Keratinocyte (primary cell): ENCODE data around the gene ANGPTL2. TPM values are rescaled to one million over a fixed set of nuclear protein-coding genes. Genes with fewer than 3 reads are reported as not detected.

ENCODE experiments used
- DNase-seq: peaks from one replicate; pipeline ENCODE4 v3.0.0-alpha.2; 2011; ENCODE audit warnings: low read depth, missing footprints, low spot score
- FAIRE-seq: peaks from 2 replicates; lab custom pipeline; 2011; peaks lifted over from hg19 to GRCh38; lab: Jason Lieb, UNC
- H2AFZ ChIP-seq: 2 replicates; pipeline ENCODE4 v1.6.0; 2012; ENCODE audit warnings: low read length, control low read depth, inconsistent platforms; ENCODE audit not compliant: control insufficient read depth
- H3K27ac ChIP-seq: 2 replicates; pipeline ENCODE4 v1.5.1; 2011; ENCODE audit warnings: low read length; ENCODE audit not compliant: control insufficient read depth, insufficient read depth
- H3K27me3 ChIP-seq: 3 replicates; pipeline ENCODE4 v1.6.0; 2011; ENCODE audit warnings: low read length; ENCODE audit not compliant: control insufficient read depth, insufficient read depth; ENCODE audit errors: extremely low read depth
- H3K36me3 ChIP-seq, 2 experiments: 2 replicates in 1 of 2; 3 replicates in 1 of 2; pipeline ENCODE4 v1.5.1; 2011; ENCODE audit warnings: low read length in 2 of 2, mild to moderate bottlenecking in 1 of 2; ENCODE audit not compliant: control insufficient read depth in 2 of 2, insufficient read depth in 2 of 2; ENCODE audit errors: extremely low read depth in 1 of 2
- H3K4me1 ChIP-seq: 3 replicates; pipeline ENCODE4 v1.5.1; 2011; ENCODE audit warnings: low read length; ENCODE audit not compliant: control insufficient read depth, insufficient read depth; ENCODE audit errors: extremely low read depth
- H3K4me2 ChIP-seq: 3 replicates; pipeline ENCODE4 v1.6.0; 2011; ENCODE audit warnings: low read depth, low read length; ENCODE audit not compliant: control insufficient read depth, insufficient read depth; ENCODE audit errors: extremely low read depth
- H3K4me3 ChIP-seq, 3 experiments: fragments of 200-600 bp in 1 of 3; sonication (generic) in 1 of 3; 2 replicates in 2 of 3; 3 replicates in 1 of 3; pipeline ENCODE4 v1.5.1; 2011 to 2016; ENCODE audit warnings: low read length in 3 of 3, mild to moderate bottlenecking in 3 of 3, control low read depth in 2 of 3, inconsistent platforms in 1 of 3, low read depth in 1 of 3, mixed read lengths in 1 of 3, mixed run types in 1 of 3, moderate library complexity in 1 of 3; ENCODE audit not compliant: control insufficient read depth in 2 of 3, insufficient read depth in 2 of 3; ENCODE audit errors: extremely low read depth in 1 of 3
- H3K79me2 ChIP-seq: 2 replicates; pipeline ENCODE4 v1.6.0; 2012; ENCODE audit warnings: low read length; ENCODE audit not compliant: control insufficient read depth, insufficient read depth
- H3K9ac ChIP-seq: 3 replicates; pipeline ENCODE4 v1.6.0; 2011; ENCODE audit warnings: low read length; ENCODE audit not compliant: control insufficient read depth, insufficient read depth; ENCODE audit errors: extremely low read depth
- H3K9me1 ChIP-seq: 3 replicates; pipeline ENCODE4 v1.6.0; 2011; ENCODE audit warnings: low read length; ENCODE audit not compliant: control insufficient read depth, insufficient read depth; ENCODE audit errors: extremely low read depth
- H3K9me3 ChIP-seq: 2 replicates; pipeline ENCODE4 v1.5.1; 2012; ENCODE audit warnings: low read depth, low read length; ENCODE audit not compliant: control insufficient read depth
- H4K20me1 ChIP-seq: 3 replicates; pipeline ENCODE4 v1.6.0; 2011; ENCODE audit warnings: low read length; ENCODE audit not compliant: control insufficient read depth, insufficient read depth; ENCODE audit errors: extremely low read depth
- EZH2 ChIP-seq: IDR thresholded peaks from one replicate; pipeline ENCODE4 v1.6.1; 2012; ENCODE audit warnings: inconsistent platforms, mild to moderate bottlenecking, low read length, moderate library complexity
- dilution Hi-C: fragments of 300-500 bp; cut with MboI; formaldehyde crosslinking; loops from one replicate; pipeline ENCODE4 v1.7.0; 2020; ENCODE audit warnings: low sequenced_read_pairs; ENCODE audit not compliant: extremely low pct_ligation_motif_present
- polyA plus RNA-seq, 5 experiments: library from polyadenylated mRNA; depleted of rRNA in 3 of 5; stranded (reverse) in 3 of 5; stranded (forward) in 1 of 5; unstranded in 1 of 5; fragments of >200 nt; gene quantifications; 1 replicate in 1 of 5; 2 replicates in 3 of 5; 3 replicates in 1 of 5; pipeline versions ENCODE4 v1.2.1 to v1.2.3, GENCODE V29; 2011 to 2012; ENCODE audit warnings: missing spikeins in 2 of 5, low read depth in 1 of 5, low replicate concordance in 1 of 5
- TF ChIP-seq, protein P1 (sequence below), 3 experiments: IDR thresholded peaks in 1 of 3; conservative IDR thresholded peaks in 1 of 3; optimal IDR thresholded peaks in 1 of 3; 2 replicates in 2 of 3; 3 replicates in 1 of 3; pipeline versions ENCODE3 to v1.5.1; 2011; ENCODE audit warnings: low read length in 3 of 3, mild to moderate bottlenecking in 3 of 3, moderate library complexity in 2 of 3, control low read depth in 1 of 3, inconsistent platforms in 1 of 3; ENCODE audit not compliant: insufficient read depth in 2 of 3; ENCODE audit errors: extremely low read depth in 1 of 3

ANGPTL2 gene
- polyA plus RNA-seq, 1 donor (not counting 4 experiments of a cell fraction or from before 2014, with no cell fraction given) = 0.18 TPM

DNA sequence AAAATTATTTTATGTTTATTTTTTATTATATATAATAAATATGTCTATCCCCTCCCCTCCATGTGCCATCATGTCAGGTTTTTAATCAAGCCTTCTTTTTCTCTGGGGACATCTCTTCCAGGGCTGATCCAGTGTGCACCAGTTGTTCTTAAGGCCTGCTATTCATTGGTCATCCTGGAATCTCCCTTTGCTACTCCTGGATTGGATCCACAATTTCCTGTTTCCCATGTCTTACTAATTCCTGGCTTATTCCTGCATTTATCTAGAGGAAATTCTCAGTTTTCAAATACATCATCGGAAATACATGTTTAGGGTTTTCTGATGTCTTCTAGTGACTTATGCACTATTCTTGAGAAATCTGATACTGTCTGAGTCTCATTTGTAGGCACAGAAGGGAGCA is 56.8 kb downstream of the ANGPTL2 start:
- DNase-seq (no peak), FAIRE-seq (no peak)
- Histone ChIP-seq H4K20me1 (no peaks in the 10 kb centered on the region), H3K27me3 (no peaks in the 10 kb centered on the region), H2AFZ (no peak overlapping the region), H3K9ac (no peak overlapping the region), H3K79me2 (no peaks in the 10 kb centered on the region), H3K4me2 (no peak overlapping the region), H3K27ac (no peak overlapping the region), H3K4me1 (peaks cover 13% of the 10 kb centered on the region), H3K36me3 (no peaks in the 10 kb centered on the region), H3K4me3 (no peak overlapping the region), H3K9me3 (no peaks in the 10 kb centered on the region), H3K9me1 (no peaks in the 10 kb centered on the region)
- dilution Hi-C loops = no loop called here
- no peak for TF ChIP-seq EZH2
- TF ChIP-seq, protein P1, sequence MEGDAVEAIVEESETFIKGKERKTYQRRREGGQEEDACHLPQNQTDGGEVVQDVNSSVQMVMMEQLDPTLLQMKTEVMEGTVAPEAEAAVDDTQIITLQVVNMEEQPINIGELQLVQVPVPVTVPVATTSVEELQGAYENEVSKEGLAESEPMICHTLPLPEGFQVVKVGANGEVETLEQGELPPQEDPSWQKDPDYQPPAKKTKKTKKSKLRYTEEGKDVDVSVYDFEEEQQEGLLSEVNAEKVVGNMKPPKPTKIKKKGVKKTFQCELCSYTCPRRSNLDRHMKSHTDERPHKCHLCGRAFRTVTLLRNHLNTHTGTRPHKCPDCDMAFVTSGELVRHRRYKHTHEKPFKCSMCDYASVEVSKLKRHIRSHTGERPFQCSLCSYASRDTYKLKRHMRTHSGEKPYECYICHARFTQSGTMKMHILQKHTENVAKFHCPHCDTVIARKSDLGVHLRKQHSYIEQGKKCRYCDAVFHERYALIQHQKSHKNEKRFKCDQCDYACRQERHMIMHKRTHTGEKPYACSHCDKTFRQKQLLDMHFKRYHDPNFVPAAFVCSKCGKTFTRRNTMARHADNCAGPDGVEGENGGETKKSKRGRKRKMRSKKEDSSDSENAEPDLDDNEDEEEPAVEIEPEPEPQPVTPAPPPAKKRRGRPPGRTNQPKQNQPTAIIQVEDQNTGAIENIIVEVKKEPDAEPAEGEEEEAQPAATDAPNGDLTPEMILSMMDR (optimal IDR thresholded peaks at IDR 0.05 in 1 of 3, IDR thresholded peaks at IDR 0.05 in 1 of 3, conservative IDR thresholded peaks at IDR 0.05 in 1 of 3; ENCODE audit: extremely low read depth in 1 of 3, insufficient read depth in 2 of 3, low read length in 3 of 3) = no peak

DNA sequence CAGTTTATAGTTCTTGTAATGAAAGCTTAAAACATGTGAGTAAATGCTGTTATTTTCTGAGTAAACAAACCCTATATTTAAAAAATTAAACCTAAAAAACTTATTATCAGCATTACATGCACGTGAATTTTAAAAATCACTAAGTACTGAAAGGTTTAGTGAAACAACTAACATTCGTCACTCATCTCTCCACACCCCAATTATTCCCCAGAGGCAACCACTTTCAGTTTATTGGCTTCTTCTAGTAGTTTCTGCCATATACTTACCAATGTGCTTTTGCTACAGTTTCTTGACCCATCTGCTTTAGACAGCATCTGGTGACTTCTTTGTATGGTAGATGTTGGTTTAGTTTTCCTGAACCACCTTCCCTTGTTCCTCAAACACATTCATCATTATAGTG is 58.1 kb downstream of the ANGPTL2 start:
- dilution Hi-C loops = no loop called here
- no peaks in the 10 kb centered on the region for H4K20me1 ChIP-seq
- no peaks in the 10 kb centered on the region for H3K27me3 ChIP-seq
- H3K79me2 ChIP-seq = no peaks in the 10 kb centered on the region
- TF ChIP-seq, protein P1 (optimal IDR thresholded peaks at IDR 0.05 in 1 of 3, IDR thresholded peaks at IDR 0.05 in 1 of 3, conservative IDR thresholded peaks at IDR 0.05 in 1 of 3; ENCODE audit: extremely low read depth in 1 of 3, insufficient read depth in 2 of 3, low read length in 3 of 3) = no peak
- no peak for TF ChIP-seq EZH2
- H3K9me1 ChIP-seq = no peaks in the 10 kb centered on the region
- no peak overlapping the region for H3K9ac ChIP-seq
- DNase-seq (no peak), FAIRE-seq (no peak)
- H2AFZ ChIP-seq = no peak overlapping the region
- H3K4me3 ChIP-seq = no peak overlapping the region
- no peaks in the 10 kb centered on the region for H3K36me3 ChIP-seq
- no peaks in the 10 kb centered on the region for H3K9me3 ChIP-seq
- H3K4me1 ChIP-seq = peaks cover 13% of the 10 kb centered on the region
- no peak overlapping the region for H3K4me2 ChIP-seq
- H3K27ac ChIP-seq = no peak overlapping the region
